ENCODE measurements around the gene UCKL1.

DNA sequence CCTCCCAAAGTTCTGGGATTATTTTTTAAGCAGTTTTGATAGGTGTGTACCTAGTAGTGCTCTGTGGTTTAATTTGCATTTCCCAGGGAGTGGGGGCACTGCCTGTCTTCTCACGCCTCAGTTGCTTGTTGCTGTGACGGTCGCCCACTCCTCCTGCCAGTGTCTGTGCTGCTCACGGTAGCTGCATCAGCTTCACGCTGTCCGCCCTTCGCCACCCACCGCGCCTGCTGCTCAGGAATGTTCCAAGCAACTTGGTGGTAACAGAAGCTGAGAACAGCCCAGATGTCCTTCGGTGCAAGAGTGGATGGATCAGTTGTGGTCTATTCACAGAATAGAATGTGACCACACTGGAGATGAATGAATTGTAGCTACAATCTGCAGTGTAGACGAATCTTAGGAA, 38.4 kb downstream of the UCKL1 start:
- TF ChIP-seq, protein P1, sequence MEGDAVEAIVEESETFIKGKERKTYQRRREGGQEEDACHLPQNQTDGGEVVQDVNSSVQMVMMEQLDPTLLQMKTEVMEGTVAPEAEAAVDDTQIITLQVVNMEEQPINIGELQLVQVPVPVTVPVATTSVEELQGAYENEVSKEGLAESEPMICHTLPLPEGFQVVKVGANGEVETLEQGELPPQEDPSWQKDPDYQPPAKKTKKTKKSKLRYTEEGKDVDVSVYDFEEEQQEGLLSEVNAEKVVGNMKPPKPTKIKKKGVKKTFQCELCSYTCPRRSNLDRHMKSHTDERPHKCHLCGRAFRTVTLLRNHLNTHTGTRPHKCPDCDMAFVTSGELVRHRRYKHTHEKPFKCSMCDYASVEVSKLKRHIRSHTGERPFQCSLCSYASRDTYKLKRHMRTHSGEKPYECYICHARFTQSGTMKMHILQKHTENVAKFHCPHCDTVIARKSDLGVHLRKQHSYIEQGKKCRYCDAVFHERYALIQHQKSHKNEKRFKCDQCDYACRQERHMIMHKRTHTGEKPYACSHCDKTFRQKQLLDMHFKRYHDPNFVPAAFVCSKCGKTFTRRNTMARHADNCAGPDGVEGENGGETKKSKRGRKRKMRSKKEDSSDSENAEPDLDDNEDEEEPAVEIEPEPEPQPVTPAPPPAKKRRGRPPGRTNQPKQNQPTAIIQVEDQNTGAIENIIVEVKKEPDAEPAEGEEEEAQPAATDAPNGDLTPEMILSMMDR (IDR thresholded peaks at IDR 0.05): no peak
- TF ChIP-seq POLR2A (IDR thresholded peaks at IDR 0.05): no peak
